HG02610 (cell line): ENCODE results near the gene NLRP9.
"Not testable (repeated sequence)": the region's sequence is repeated elsewhere in the genome, so short reads cannot be mapped to it uniquely, and the experiment has no call there.

Source experiments
- ATAC-seq: cut with Tn5 transposase; IDR thresholded peaks from one replicate; pipeline ENCODE4 v1.9.1; 2021; ENCODE audit warnings: mild to moderate bottlenecking, moderate library complexity; ENCODE audit not compliant: unreplicated experiment

Gene NLRP9

GRCh38 chr19:55738302-55738701, at the start of gene NLRP9:
Gene NLRP9 (minus strand): TSS chr19:55738402. CDS start chr19:55738374, 28 bp downstream.
- ATAC-seq = no peak

- no peak for ATAC-seq
Measured at GRCh38 chr19:55781112-55781511, 42.9 kb upstream of the NLRP9 start.

GRCh38 chr19:55778331-55778730, 40.1 kb upstream of the NLRP9 start:
- no peak for ATAC-seq

GRCh38 chr19:55777528-55777927, 39.3 kb upstream of the NLRP9 start:
- ATAC-seq = no peak

- not testable (repeated sequence) for ATAC-seq
Measured at GRCh38 chr19:55769632-55770031, 31.4 kb upstream of the NLRP9 start.

GRCh38 chr19:55768818-55769217, 30.6 kb upstream of the NLRP9 start, which contains the start of gene RFPL4AL1:
Gene RFPL4AL1 (plus strand): TSS chr19:55769118. CDS start chr19:55771805, 2,687 bp downstream.
- not testable (repeated sequence) for ATAC-seq

- ATAC-seq = no peak
Measured at GRCh38 chr19:55766466-55766865, 28.3 kb upstream of the NLRP9 start.

- ATAC-seq = not testable (repeated sequence)
Measured at GRCh38 chr19:55758797-55759196, 20.6 kb upstream of the NLRP9 start, which contains the start of gene RFPL4A. Gene RFPL4A (plus strand): TSS chr19:55759097. CDS start chr19:55761801, 2,704 bp downstream.

- ATAC-seq = not testable (repeated sequence)
Measured at GRCh38 chr19:55756808-55757207, 18.6 kb upstream of the NLRP9 start.

GRCh38 chr19:55753401-55753800, 15.2 kb upstream of the NLRP9 start:
- ATAC-seq = no peak

- no peak for ATAC-seq
Measured at GRCh38 chr19:55750715-55751114, 12.5 kb upstream of the NLRP9 start.

- ATAC-seq = not testable (repeated sequence)
Measured at GRCh38 chr19:55730378-55730777, 7.8 kb downstream of the NLRP9 start.

- ATAC-seq = no peak
Measured at GRCh38 chr19:55723491-55723890, 14.7 kb downstream of the NLRP9 start.

GRCh38 chr19:55720801-55721200, 17.4 kb downstream of the NLRP9 start:
- no peak for ATAC-seq

GRCh38 chr19:55720214-55720746, 17.9 kb downstream of the NLRP9 start:
- ATAC-seq = no peak

GRCh38 chr19:55717879-55718711, 20.1 kb downstream of the NLRP9 start:
- ATAC-seq = not testable (repeated sequence)

- ATAC-seq = no peak
Measured at GRCh38 chr19:55717251-55717650, 21.0 kb downstream of the NLRP9 start.

GRCh38 chr19:55716531-55716930, 21.7 kb downstream of the NLRP9 start:
- no peak for ATAC-seq

- no peak for ATAC-seq
Measured at GRCh38 chr19:55712804-55713631, 25.2 kb downstream of the NLRP9 start.

GRCh38 chr19:55711719-55712118, 26.5 kb downstream of the NLRP9 start:
- ATAC-seq = no peak

- ATAC-seq = no peak
Measured at GRCh38 chr19:55705972-55706371, 32.2 kb downstream of the NLRP9 start.
